Astrocyte of the spinal cord (primary cell): Measurements from ENCODE around the gene FBN2.

Source experiments
- DNase-seq: peaks from one replicate; pipeline ENCODE4 v3.0.0; 2011; ENCODE audit warnings: low read depth, low spot score
- H3K4me3 ChIP-seq: 2 replicates; pipeline ENCODE4 v1.5.1; 2011; ENCODE audit warnings: low read depth, mild to moderate bottlenecking, low read length, moderate library complexity
- in situ Hi-C: cut with HindIII; loops from 2 replicates; pipeline ENCODE4 v1.10.0; 2017; ENCODE audit warnings: low sequenced_read_pairs
- TF ChIP-seq, protein P1 (sequence below): IDR thresholded peaks from 2 replicates; pipeline ENCODE4 v1.5.1; 2012; ENCODE audit warnings: low read depth, mild to moderate bottlenecking, low read length, inconsistent platforms

FBN2 gene

DNA sequence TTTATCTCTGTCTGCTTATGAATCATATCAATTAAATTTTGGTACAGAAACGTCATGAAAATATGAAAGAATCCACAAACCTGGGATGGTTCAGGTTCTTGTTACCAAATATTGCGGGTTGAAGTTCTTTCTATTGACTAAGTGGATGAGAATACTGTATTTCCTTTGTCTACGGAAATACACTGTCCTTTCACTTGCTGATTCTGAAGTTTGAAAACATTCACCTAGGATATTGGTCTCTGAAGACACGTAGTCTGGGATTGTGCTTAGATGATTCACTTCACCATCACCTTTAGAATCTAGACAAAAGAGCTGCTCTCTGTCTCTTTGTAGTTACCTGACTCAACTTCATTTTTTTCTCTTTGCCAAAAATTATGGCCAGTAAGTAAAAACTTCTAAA is 222.4 kb downstream of the FBN2 start:
- no peak for DNase-seq
- in situ Hi-C loops = no loop called here
- TF ChIP-seq, protein P1, sequence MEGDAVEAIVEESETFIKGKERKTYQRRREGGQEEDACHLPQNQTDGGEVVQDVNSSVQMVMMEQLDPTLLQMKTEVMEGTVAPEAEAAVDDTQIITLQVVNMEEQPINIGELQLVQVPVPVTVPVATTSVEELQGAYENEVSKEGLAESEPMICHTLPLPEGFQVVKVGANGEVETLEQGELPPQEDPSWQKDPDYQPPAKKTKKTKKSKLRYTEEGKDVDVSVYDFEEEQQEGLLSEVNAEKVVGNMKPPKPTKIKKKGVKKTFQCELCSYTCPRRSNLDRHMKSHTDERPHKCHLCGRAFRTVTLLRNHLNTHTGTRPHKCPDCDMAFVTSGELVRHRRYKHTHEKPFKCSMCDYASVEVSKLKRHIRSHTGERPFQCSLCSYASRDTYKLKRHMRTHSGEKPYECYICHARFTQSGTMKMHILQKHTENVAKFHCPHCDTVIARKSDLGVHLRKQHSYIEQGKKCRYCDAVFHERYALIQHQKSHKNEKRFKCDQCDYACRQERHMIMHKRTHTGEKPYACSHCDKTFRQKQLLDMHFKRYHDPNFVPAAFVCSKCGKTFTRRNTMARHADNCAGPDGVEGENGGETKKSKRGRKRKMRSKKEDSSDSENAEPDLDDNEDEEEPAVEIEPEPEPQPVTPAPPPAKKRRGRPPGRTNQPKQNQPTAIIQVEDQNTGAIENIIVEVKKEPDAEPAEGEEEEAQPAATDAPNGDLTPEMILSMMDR = no peak
- no peak overlapping the region for H3K4me3 ChIP-seq

DNA sequence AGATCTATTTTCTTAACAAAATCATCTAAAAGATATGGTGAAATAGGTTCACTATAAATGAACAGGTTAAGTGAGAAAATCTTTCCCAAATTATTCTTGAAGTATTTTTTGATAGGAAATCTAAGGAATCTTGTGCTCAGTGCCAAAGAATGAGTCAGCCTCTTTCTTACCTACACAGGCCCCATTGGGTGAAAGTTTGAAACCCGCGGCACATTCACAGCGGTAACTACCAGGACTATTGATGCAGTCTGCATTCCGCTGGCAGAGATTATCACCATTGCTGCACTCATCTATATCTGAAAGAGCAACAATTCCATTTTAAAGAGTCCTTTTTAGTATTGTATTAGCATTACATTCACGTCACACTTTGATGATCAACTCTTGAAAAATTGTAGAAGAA is 232.7 kb downstream of the FBN2 start:
- DNase-seq = no peak
- TF ChIP-seq, protein P1 = no peak
- no peak overlapping the region for H3K4me3 ChIP-seq
- in situ Hi-C loops = no loop called here

DNA sequence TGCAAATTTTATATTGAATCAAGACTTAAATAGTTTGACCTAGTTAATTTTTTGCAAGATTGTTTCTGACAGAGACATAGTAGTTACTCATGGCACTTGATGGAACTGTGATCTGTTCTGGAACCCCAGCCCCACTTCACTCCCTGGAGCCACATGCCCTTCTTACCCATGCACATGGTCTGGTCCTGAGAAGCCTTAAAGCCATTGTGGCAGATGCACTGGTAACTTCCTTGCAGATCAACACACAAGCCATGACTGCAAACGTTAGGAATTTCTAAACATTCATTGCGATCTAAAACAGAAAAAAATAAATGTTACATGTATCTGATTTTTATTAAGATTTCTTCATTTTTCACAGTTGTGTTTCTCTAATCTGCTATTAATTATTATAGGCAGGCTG is 233.3 kb downstream of the FBN2 start:
- no peak overlapping the region for H3K4me3 ChIP-seq
- TF ChIP-seq, protein P1 = no peak
- in situ Hi-C loops = no loop called here
- DNase-seq = no peak

DNA sequence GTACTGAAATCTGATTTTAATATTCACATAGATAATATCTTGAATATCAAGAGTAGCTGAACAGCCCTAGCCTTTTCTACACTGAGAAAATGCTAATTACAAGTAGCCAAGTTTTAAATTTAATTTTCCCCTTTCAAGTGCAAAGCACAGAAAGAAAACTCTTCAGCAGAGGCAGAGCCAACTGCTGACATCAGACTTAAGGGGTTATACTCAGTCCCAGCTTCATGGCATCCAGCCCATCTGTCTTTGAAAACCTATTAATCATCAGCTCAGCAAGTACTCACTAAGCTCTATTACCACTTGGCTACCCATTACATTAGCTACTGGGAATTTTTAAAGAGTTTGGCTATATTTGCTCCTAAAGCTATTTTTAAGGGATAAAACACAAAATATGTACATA is 234.0 kb downstream of the FBN2 start:
- no peak overlapping the region for H3K4me3 ChIP-seq
- TF ChIP-seq, protein P1 = no peak
- peak; percentile 66 for DNase-seq
- in situ Hi-C loops = no loop called here

DNA sequence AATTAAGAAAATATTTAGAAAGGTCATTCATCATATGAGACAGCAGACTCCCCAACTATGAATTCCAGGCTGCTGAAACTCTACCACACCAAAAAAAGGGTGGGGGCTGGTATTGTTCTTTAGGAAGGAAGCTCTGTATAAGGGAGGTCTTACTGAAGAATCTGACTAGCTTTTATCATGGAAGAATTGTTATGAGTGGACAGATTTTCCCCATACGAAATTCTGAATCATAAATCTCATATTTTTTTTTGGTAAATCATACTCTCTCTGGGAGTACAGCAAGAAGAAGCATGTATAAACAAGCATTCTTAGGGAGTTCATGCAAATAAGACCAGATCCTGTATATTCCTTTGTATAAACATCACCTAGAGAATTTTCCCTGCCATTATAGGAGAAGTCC is 234.5 kb downstream of the FBN2 start:
- in situ Hi-C loops = no loop called here
- TF ChIP-seq, protein P1 = no peak
- H3K4me3 ChIP-seq = no peak overlapping the region
- DNase-seq = no peak

DNA sequence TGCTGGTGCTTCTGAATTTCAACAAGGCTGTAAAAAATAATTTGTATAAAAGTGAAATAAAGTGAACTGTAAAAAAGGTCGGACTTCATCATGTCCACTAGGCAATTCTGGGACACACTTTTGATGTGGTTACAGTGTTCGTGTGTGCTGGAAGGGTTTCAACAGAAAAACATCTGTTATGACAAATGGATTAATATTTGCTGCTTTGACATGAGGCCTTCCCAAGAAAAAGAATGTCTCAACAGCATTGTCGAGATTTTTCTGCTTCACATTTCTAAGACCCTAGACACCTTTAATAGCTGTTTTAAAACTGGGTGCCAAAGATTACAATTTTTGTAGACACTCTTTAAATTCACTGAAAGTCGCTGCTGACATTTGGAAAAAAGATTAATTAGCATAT is 237.9 kb downstream of the FBN2 start:
- no peak overlapping the region for H3K4me3 ChIP-seq
- in situ Hi-C loops = no loop called here
- TF ChIP-seq, protein P1 = no peak
- DNase-seq = no peak

DNA sequence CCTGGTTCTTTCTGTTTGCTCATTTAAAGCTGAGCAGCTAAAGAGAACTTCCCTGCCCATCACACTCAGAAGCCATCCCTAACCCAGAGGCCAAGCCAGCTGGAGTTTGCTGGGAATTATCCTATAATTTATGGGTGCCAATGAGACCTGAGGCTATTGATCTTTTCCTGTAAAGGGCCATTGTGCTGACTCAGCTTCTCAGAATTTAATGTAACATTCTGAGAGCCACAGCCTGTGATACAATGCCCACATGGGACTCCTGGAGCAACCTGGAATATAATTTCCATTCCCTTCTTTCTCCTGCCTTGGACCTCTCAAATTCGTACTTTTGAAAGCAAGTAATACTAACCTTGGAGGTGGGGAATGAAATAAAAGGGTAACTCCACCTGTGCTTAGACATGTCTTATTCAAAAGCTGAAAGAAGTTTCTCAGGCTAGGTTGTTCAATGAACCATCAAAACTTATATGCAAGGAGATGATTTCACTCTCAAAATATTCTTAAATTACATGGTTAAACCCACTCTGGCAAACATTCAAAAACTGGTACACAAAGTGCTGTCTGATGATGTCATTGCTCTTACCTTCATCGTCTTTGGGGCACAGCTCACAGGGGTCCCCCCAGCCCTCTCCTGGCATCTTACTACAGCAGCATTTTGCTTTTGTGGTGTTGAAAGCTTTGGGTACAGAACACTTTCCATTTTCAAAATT is 247.7 kb downstream of the FBN2 start:
- in situ Hi-C loops = no loop called here
- peak; percentile 59 for DNase-seq
- TF ChIP-seq, protein P1 = no peak
- H3K4me3 ChIP-seq = no peak overlapping the region
